ENCODE measurements around the gene LDLRAD2. TPM values are rescaled to one million over a fixed set of nuclear protein-coding genes. Genes with fewer than 3 reads are reported as not detected.

The LDLRAD2 gene
- total and polyA plus RNA-seq, 9 of the 15 experiments (the other 6 are each of a cell fraction or from before 2014, with no cell fraction given): 0.45 to 0.48 TPM; not detected in 7

DNA sequence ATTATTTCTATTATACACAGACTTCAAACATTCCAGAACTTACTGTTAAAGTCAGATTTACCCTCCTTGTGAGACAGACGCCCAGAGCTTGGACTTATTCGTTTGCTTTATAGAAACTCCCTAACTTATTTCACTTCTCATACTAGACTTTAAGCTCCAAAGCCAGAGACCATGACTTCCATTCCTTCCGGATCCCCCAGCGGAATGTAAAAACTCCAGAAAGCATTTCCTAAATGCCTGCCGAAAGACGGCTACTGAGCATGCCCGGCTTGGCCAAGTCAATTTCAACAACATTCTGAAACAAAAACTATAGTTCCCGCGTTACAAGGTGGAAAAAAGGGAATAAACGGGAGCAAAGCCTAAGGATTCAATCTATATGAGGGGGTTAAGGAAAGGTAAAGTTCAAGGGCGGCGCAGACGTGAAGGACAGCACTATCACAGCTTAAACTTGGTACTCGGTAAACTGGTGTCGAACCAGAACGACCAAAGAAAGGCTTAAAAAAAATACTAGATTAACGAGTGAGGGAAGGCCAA is 30.2 kb upstream of the LDLRAD2 start (continued):
- TF ChIP-seq, protein P1, sequence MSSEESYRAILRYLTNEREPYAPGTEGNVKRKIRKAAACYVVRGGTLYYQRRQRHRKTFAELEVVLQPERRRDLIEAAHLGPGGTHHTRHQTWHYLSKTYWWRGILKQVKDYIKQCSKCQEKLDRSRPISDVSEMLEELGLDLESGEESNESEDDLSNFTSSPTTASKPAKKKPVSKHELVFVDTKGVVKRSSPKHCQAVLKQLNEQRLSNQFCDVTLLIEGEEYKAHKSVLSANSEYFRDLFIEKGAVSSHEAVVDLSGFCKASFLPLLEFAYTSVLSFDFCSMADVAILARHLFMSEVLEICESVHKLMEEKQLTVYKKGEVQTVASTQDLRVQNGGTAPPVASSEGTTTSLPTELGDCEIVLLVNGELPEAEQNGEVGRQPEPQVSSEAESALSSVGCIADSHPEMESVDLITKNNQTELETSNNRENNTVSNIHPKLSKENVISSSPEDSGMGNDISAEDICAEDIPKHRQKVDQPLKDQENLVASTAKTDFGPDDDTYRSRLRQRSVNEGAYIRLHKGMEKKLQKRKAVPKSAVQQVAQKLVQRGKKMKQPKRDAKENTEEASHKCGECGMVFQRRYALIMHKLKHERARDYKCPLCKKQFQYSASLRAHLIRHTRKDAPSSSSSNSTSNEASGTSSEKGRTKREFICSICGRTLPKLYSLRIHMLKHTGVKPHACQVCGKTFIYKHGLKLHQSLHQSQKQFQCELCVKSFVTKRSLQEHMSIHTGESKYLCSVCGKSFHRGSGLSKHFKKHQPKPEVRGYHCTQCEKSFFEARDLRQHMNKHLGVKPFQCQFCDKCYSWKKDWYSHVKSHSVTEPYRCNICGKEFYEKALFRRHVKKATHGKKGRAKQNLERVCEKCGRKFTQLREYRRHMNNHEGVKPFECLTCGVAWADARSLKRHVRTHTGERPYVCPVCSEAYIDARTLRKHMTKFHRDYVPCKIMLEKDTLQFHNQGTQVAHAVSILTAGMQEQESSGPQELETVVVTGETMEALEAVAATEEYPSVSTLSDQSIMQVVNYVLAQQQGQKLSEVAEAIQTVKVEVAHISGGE (CRISPR knock-in tag; IDR thresholded peaks at IDR 0.05): no peak
- TF ChIP-seq, protein P2, sequence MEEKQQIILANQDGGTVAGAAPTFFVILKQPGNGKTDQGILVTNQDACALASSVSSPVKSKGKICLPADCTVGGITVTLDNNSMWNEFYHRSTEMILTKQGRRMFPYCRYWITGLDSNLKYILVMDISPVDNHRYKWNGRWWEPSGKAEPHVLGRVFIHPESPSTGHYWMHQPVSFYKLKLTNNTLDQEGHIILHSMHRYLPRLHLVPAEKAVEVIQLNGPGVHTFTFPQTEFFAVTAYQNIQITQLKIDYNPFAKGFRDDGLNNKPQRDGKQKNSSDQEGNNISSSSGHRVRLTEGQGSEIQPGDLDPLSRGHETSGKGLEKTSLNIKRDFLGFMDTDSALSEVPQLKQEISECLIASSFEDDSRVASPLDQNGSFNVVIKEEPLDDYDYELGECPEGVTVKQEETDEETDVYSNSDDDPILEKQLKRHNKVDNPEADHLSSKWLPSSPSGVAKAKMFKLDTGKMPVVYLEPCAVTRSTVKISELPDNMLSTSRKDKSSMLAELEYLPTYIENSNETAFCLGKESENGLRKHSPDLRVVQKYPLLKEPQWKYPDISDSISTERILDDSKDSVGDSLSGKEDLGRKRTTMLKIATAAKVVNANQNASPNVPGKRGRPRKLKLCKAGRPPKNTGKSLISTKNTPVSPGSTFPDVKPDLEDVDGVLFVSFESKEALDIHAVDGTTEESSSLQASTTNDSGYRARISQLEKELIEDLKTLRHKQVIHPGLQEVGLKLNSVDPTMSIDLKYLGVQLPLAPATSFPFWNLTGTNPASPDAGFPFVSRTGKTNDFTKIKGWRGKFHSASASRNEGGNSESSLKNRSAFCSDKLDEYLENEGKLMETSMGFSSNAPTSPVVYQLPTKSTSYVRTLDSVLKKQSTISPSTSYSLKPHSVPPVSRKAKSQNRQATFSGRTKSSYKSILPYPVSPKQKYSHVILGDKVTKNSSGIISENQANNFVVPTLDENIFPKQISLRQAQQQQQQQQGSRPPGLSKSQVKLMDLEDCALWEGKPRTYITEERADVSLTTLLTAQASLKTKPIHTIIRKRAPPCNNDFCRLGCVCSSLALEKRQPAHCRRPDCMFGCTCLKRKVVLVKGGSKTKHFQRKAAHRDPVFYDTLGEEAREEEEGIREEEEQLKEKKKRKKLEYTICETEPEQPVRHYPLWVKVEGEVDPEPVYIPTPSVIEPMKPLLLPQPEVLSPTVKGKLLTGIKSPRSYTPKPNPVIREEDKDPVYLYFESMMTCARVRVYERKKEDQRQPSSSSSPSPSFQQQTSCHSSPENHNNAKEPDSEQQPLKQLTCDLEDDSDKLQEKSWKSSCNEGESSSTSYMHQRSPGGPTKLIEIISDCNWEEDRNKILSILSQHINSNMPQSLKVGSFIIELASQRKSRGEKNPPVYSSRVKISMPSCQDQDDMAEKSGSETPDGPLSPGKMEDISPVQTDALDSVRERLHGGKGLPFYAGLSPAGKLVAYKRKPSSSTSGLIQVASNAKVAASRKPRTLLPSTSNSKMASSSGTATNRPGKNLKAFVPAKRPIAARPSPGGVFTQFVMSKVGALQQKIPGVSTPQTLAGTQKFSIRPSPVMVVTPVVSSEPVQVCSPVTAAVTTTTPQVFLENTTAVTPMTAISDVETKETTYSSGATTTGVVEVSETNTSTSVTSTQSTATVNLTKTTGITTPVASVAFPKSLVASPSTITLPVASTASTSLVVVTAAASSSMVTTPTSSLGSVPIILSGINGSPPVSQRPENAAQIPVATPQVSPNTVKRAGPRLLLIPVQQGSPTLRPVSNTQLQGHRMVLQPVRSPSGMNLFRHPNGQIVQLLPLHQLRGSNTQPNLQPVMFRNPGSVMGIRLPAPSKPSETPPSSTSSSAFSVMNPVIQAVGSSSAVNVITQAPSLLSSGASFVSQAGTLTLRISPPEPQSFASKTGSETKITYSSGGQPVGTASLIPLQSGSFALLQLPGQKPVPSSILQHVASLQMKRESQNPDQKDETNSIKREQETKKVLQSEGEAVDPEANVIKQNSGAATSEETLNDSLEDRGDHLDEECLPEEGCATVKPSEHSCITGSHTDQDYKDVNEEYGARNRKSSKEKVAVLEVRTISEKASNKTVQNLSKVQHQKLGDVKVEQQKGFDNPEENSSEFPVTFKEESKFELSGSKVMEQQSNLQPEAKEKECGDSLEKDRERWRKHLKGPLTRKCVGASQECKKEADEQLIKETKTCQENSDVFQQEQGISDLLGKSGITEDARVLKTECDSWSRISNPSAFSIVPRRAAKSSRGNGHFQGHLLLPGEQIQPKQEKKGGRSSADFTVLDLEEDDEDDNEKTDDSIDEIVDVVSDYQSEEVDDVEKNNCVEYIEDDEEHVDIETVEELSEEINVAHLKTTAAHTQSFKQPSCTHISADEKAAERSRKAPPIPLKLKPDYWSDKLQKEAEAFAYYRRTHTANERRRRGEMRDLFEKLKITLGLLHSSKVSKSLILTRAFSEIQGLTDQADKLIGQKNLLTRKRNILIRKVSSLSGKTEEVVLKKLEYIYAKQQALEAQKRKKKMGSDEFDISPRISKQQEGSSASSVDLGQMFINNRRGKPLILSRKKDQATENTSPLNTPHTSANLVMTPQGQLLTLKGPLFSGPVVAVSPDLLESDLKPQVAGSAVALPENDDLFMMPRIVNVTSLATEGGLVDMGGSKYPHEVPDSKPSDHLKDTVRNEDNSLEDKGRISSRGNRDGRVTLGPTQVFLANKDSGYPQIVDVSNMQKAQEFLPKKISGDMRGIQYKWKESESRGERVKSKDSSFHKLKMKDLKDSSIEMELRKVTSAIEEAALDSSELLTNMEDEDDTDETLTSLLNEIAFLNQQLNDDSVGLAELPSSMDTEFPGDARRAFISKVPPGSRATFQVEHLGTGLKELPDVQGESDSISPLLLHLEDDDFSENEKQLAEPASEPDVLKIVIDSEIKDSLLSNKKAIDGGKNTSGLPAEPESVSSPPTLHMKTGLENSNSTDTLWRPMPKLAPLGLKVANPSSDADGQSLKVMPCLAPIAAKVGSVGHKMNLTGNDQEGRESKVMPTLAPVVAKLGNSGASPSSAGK (IDR thresholded peaks at IDR 0.05): no peak

Measured in K562 (cell line).